GM23338 (cell line): ENCODE results near the gene KCNJ16. TPM values are rescaled to one million over a fixed set of nuclear protein-coding genes. Genes with fewer than 3 reads are reported as not detected.

Source experiments
- ATAC-seq: fragments of 200-7000 bp; cut with Tn5 transposase; 3 replicates; pipeline ENCODE4 v1.9.1; 2020
- DNase-seq: peaks from one replicate; pipeline ENCODE4 v3.0.0-alpha.2; 2015; ENCODE audit warnings: low spot score
- H2AFZ ChIP-seq: fragments of 200-600 bp; sonication (generic); 2 replicates; pipeline ENCODE4 v1.8.0; 2016; ENCODE audit warnings: antibody characterized with exemption, mild to moderate bottlenecking, moderate library complexity
- H3F3A ChIP-seq: fragments of 200-600 bp; sonication (generic); replicated peaks from 2 replicates; pipeline ENCODE4 v1.8.0; 2017; ENCODE audit warnings: antibody characterized with exemption, mixed run types, low read depth
- H3K27ac ChIP-seq: fragments of 200-600 bp; sonication (generic); 2 replicates; pipeline ENCODE4 v1.6.1; 2016; ENCODE audit warnings: low read depth
- H3K27me3 ChIP-seq: fragments of 200-600 bp; sonication (generic); 2 replicates; pipeline ENCODE4 v1.8.0; 2016; ENCODE audit warnings: mild to moderate bottlenecking, mixed run types, moderate library complexity; ENCODE audit not compliant: insufficient read depth
- H3K36me3 ChIP-seq: fragments of 200-600 bp; sonication (generic); 2 replicates; pipeline ENCODE4 v1.8.0; 2016; ENCODE audit warnings: mild to moderate bottlenecking; ENCODE audit not compliant: insufficient read depth
- H3K4me1 ChIP-seq: fragments of 200-600 bp; sonication (generic); 2 replicates; pipeline ENCODE4 v1.8.0; 2016; ENCODE audit warnings: mild to moderate bottlenecking, moderate library complexity; ENCODE audit not compliant: insufficient read depth
- H3K4me2 ChIP-seq: fragments of 200-600 bp; sonication (generic); 2 replicates; pipeline ENCODE4 v1.7.1; 2017; ENCODE audit warnings: mixed run types
- H3K4me3 ChIP-seq: fragments of 200-600 bp; sonication (generic); 2 replicates; pipeline ENCODE4 v1.6.1; 2016; ENCODE audit warnings: mixed run types
- H3K79me2 ChIP-seq: fragments of 200-600 bp; sonication (generic); replicated peaks from 2 replicates; pipeline ENCODE4 v1.8.0; 2017; ENCODE audit warnings: mild to moderate bottlenecking; ENCODE audit not compliant: insufficient read depth
- H3K9me2 ChIP-seq: fragments of 200-600 bp; sonication (generic); 2 replicates; pipeline ENCODE4 v1.8.0; 2017; ENCODE audit not compliant: insufficient read depth
- H4K20me1 ChIP-seq: fragments of 200-600 bp; sonication (generic); replicated peaks from 2 replicates; pipeline ENCODE4 v1.8.0; 2017; ENCODE audit warnings: mild to moderate bottlenecking; ENCODE audit not compliant: insufficient read depth
- H3K27ac Mint-ChIP-seq: 2 replicates; pipeline ENCODE4 v1.8.0; 2020; ENCODE audit warnings: inconsistent platforms, mild to moderate bottlenecking, moderate library complexity, mixed read lengths
- H3K27me3 Mint-ChIP-seq: 3 replicates; pipeline ENCODE4 v1.8.0; 2022; ENCODE audit warnings: low read depth, mild to moderate bottlenecking, moderate library complexity, mixed read lengths, inconsistent platforms; ENCODE audit not compliant: insufficient read depth, poor library complexity
- H3K36me3 Mint-ChIP-seq: 3 replicates; pipeline ENCODE4 v1.8.0; 2021; ENCODE audit warnings: low read depth, mild to moderate bottlenecking, inconsistent platforms, moderate library complexity, mixed read lengths
- H3K4me1 Mint-ChIP-seq: 3 replicates; pipeline ENCODE4 v1.8.0; 2020; ENCODE audit warnings: mild to moderate bottlenecking, inconsistent platforms, mixed read lengths
- H3K4me3 Mint-ChIP-seq: 3 replicates; pipeline ENCODE4 v1.8.0; 2021; ENCODE audit warnings: moderate library complexity, mild to moderate bottlenecking, inconsistent platforms, mixed read lengths
- H3K9me3 Mint-ChIP-seq: 3 replicates; pipeline ENCODE4 v1.8.0; 2020; ENCODE audit warnings: moderate library complexity, mild to moderate bottlenecking, inconsistent platforms, mixed read lengths
- EZH2 ChIP-seq: fragments of 200-600 bp; sonication (generic); IDR thresholded peaks from one replicate; pipeline ENCODE4 v1.8.0; 2017; ENCODE audit warnings: antibody characterized with exemption, mild to moderate bottlenecking, low read depth; ENCODE audit not compliant: unreplicated experiment
- JUNB ChIP-seq: IDR thresholded peaks from one replicate; pipeline ENCODE4 v1.6.1; 2016; ENCODE audit warnings: antibody characterized with exemption; ENCODE audit not compliant: unreplicated experiment
- NANOG ChIP-seq: IDR thresholded peaks from 2 replicates; pipeline ENCODE4 v1.6.1; 2016; ENCODE audit warnings: antibody characterized with exemption, borderline replicate concordance
- REST ChIP-seq: IDR thresholded peaks from one replicate; pipeline ENCODE4 v1.6.1; 2018; ENCODE audit warnings: antibody characterized with exemption; ENCODE audit not compliant: unreplicated experiment
- ZNF331 ChIP-seq: fragments of 250-450 bp; sonication (Bioruptor Pico); IDR thresholded peaks from 2 replicates; pipeline ENCODE4 v1.5.0; 2020; ENCODE audit warnings: low read depth, mild to moderate bottlenecking, moderate library complexity
- polyA plus RNA-seq: library from polyadenylated mRNA; unstranded; fragments of >200 nt; fragmentation: Nextera tagmentation; extraction: Ambion mirVana; gene quantifications from 2 replicates; pipeline ENCODE4 v1.2.1, GENCODE V29; 2016
- total RNA-seq: library from RNA; depleted of rRNA; stranded (reverse); fragments of >200 nt; shearing (Covaris generic); gene quantifications from 2 replicates; pipeline ENCODE4 v1.2.3, GENCODE V29; 2014
- TF ChIP-seq, protein P1 (sequence below): fragments of 250-450 bp; sonication (Bioruptor Pico); IDR thresholded peaks from 2 replicates; pipeline ENCODE4 v1.5.0; 2020; ENCODE audit warnings: mild to moderate bottlenecking, moderate library complexity

Gene KCNJ16
- total and polyA plus RNA-seq, 2 experiments from 2014 or later = not detected

- TF ChIP-seq, protein P1, sequence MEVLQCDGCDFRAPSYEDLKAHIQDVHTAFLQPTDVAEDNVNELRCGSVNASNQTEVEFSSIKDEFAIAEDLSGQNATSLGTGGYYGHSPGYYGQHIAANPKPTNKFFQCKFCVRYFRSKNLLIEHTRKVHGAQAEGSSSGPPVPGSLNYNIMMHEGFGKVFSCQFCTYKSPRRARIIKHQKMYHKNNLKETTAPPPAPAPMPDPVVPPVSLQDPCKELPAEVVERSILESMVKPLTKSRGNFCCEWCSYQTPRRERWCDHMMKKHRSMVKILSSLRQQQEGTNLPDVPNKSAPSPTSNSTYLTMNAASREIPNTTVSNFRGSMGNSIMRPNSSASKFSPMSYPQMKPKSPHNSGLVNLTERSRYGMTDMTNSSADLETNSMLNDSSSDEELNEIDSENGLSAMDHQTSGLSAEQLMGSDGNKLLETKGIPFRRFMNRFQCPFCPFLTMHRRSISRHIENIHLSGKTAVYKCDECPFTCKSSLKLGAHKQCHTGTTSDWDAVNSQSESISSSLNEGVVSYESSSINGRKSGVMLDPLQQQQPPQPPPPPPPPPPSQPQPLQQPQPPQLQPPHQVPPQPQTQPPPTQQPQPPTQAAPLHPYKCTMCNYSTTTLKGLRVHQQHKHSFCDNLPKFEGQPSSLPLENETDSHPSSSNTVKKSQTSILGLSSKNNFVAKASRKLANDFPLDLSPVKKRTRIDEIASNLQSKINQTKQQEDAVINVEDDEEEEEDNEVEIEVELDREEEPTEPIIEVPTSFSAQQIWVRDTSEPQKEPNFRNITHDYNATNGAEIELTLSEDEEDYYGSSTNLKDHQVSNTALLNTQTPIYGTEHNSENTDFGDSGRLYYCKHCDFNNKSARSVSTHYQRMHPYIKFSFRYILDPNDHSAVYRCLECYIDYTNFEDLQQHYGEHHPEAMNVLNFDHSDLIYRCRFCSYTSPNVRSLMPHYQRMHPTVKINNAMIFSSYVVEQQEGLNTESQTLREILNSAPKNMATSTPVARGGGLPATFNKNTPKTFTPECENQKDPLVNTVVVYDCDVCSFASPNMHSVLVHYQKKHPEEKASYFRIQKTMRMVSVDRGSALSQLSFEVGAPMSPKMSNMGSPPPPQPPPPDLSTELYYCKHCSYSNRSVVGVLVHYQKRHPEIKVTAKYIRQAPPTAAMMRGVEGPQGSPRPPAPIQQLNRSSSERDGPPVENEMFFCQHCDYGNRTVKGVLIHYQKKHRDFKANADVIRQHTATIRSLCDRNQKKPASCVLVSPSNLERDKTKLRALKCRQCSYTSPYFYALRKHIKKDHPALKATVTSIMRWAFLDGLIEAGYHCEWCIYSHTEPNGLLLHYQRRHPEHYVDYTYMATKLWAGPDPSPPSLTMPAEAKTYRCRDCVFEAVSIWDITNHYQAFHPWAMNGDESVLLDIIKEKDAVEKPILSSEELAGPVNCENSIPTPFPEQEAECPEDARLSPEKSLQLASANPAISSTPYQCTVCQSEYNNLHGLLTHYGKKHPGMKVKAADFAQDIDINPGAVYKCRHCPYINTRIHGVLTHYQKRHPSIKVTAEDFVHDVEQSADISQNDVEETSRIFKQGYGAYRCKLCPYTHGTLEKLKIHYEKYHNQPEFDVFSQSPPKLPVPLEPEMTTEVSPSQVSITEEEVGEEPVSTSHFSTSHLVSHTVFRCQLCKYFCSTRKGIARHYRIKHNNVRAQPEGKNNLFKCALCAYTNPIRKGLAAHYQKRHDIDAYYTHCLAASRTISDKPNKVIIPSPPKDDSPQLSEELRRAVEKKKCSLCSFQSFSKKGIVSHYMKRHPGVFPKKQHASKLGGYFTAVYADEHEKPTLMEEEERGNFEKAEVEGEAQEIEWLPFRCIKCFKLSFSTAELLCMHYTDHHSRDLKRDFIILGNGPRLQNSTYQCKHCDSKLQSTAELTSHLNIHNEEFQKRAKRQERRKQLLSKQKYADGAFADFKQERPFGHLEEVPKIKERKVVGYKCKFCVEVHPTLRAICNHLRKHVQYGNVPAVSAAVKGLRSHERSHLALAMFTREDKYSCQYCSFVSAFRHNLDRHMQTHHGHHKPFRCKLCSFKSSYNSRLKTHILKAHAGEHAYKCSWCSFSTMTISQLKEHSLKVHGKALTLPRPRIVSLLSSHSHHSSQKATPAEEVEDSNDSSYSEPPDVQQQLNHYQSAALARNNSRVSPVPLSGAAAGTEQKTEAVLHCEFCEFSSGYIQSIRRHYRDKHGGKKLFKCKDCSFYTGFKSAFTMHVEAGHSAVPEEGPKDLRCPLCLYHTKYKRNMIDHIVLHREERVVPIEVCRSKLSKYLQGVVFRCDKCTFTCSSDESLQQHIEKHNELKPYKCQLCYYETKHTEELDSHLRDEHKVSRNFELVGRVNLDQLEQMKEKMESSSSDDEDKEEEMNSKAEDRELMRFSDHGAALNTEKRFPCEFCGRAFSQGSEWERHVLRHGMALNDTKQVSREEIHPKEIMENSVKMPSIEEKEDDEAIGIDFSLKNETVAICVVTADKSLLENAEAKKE (CRISPR knock-in tag) = no peak
- no peak for TF ChIP-seq REST
- no peak for TF ChIP-seq NANOG
Measured at GRCh38 chr17:70136131-70136530, 61.1 kb downstream of the KCNJ16 start (continued).

GRCh38 chr17:70137451-70138230, 62.6 kb downstream of the KCNJ16 start:
- H3K4me3 ChIP-seq = no peak overlapping the region
- H3K27ac ChIP-seq = no peak overlapping the region
- H4K20me1 ChIP-seq = no peaks in the 10 kb centered on the region
- TF ChIP-seq NANOG (no peak), ZNF331 (no peak), JUNB (no peak), EZH2 (no peak)

More at GRCh38 chr17:70137451-70138230, 62.6 kb downstream of the KCNJ16 start:
- Histone ChIP-seq H3K4me1 (peaks cover 15% of the 10 kb centered on the region; the same call in 1 of the 2 replicates), H3K79me2 (no peaks in the 10 kb centered on the region), H3F3A (no peaks in the 10 kb centered on the region), H3K27me3 (no peaks in the 10 kb centered on the region), H3K36me3 (no peaks in the 10 kb centered on the region), H3K9me2 (peaks cover under 1% of the 10 kb centered on the region; the same call in 1 of the 2 replicates), H3K4me2 (no peak overlapping the region), H2AFZ (peak overlapping the region; percentile 90)
- Mint-ChIP-seq H3K36me3 (no peaks in the 10 kb centered on the region), H3K27me3 (peaks cover 3% of the 10 kb centered on the region), H3K27ac (no peak overlapping the region), H3K9me3 (no peaks in the 10 kb centered on the region), H3K4me1 (peaks cover 7% of the 10 kb centered on the region; the same call in 2 of the 3 replicates), H3K4me3 (no peak overlapping the region)
- DNase-seq = peak; percentile 3
- peak; percentile 45 for ATAC-seq
